HEK293 (cell line): Measurements from ENCODE around the gene BANF2.

Experiments
- ATF2 ChIP-seq: fragments of 450-650 bp; formaldehyde crosslinking; IDR thresholded peaks from 2 replicates; pipeline ENCODE4 v1.5.1; 2016; ENCODE audit warnings: missing biosample characterization, missing genetic modification characterization, low read depth
- BCL11A ChIP-seq: fragments of 450-650 bp; formaldehyde crosslinking; IDR thresholded peaks from 2 replicates; pipeline ENCODE4 v1.5.1; 2016; ENCODE audit warnings: low read depth, missing biosample characterization, missing genetic modification characterization
- KLF17 ChIP-seq: fragments of 450-650 bp; formaldehyde crosslinking; IDR thresholded peaks from 2 replicates; pipeline ENCODE4 v1.5.1; 2016; ENCODE audit warnings: missing biosample characterization, missing genetic modification characterization
- OVOL3 ChIP-seq: fragments of 450-650 bp; formaldehyde crosslinking; IDR thresholded peaks from 2 replicates; pipeline ENCODE4 v1.5.1; 2016; ENCODE audit warnings: missing biosample characterization, missing genetic modification characterization
- ZBTB17 ChIP-seq: fragments of 450-650 bp; formaldehyde crosslinking; IDR thresholded peaks from 2 replicates; pipeline ENCODE4 v1.5.1; 2016; ENCODE audit warnings: missing biosample characterization, missing genetic modification characterization
- ZBTB49 ChIP-seq: fragments of 450-650 bp; formaldehyde crosslinking; IDR thresholded peaks from 2 replicates; pipeline ENCODE4 v1.5.1; 2016; ENCODE audit warnings: missing biosample characterization, missing genetic modification characterization, low read depth
- ZNF138 ChIP-seq: fragments of 450-650 bp; formaldehyde crosslinking; IDR thresholded peaks from 2 replicates; pipeline ENCODE4 v1.5.1; 2016; ENCODE audit warnings: missing biosample characterization, missing genetic modification characterization, borderline replicate concordance
- ZNF274 ChIP-seq, 2 experiments: fragments of 200-500 bp in 1 of 2; fragments of 450-650 bp in 1 of 2; sonication (Bioruptor generic) in 1 of 2; formaldehyde crosslinking in 1 of 2; IDR thresholded peaks; 2 replicates each; pipeline versions ENCODE4 v1.5.1 to v1.6.1; 2014 to 2016; ENCODE audit warnings: borderline replicate concordance in 1 of 2, inconsistent platforms in 1 of 2, low read length in 1 of 2, missing biosample characterization in 1 of 2, missing genetic modification characterization in 1 of 2
- ZNF391 ChIP-seq: fragments of 450-650 bp; formaldehyde crosslinking; IDR thresholded peaks from 2 replicates; pipeline ENCODE4 v1.5.1; 2016; ENCODE audit warnings: low read depth, missing biosample characterization, missing genetic modification characterization, borderline replicate concordance
- ZNF791 ChIP-seq: fragments of 450-650 bp; formaldehyde crosslinking; IDR thresholded peaks from 2 replicates; pipeline ENCODE4 v1.5.1; 2016; ENCODE audit warnings: missing biosample characterization, missing genetic modification characterization
- TF ChIP-seq, protein P1 (sequence below): fragments of 450-650 bp; formaldehyde crosslinking; conservative IDR thresholded peaks from 2 replicates; pipeline ENCODE4 v1.5.1; 2016; ENCODE audit warnings: low read depth, missing biosample characterization, missing genetic modification characterization
- TF ChIP-seq, protein P2 (sequence below): fragments of 450-650 bp; formaldehyde crosslinking; IDR thresholded peaks from 2 replicates; pipeline ENCODE4 v1.5.1; 2016; ENCODE audit warnings: missing biosample characterization, missing genetic modification characterization

DNA sequence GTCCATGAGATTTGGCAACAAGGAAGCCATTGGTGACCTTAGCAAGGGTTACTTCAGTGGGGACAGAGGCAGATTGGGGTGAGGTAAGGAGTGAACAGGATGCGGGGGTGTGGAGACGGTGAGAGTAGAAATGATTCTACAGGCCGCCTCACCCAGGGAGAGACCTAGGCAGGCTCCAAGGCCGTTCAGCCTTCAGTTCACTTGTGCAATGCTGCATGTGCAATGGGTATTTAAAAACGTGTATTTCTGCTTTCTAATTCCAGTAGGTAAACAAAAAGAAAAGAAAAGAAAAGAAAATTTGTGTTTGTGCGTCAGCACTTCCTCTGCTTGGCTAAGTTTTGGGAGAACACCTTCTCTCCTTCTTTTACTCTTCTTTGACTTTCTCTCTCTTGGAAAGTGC lies 56.8 kb downstream of the BANF2 start:
- TF ChIP-seq, protein P1, sequence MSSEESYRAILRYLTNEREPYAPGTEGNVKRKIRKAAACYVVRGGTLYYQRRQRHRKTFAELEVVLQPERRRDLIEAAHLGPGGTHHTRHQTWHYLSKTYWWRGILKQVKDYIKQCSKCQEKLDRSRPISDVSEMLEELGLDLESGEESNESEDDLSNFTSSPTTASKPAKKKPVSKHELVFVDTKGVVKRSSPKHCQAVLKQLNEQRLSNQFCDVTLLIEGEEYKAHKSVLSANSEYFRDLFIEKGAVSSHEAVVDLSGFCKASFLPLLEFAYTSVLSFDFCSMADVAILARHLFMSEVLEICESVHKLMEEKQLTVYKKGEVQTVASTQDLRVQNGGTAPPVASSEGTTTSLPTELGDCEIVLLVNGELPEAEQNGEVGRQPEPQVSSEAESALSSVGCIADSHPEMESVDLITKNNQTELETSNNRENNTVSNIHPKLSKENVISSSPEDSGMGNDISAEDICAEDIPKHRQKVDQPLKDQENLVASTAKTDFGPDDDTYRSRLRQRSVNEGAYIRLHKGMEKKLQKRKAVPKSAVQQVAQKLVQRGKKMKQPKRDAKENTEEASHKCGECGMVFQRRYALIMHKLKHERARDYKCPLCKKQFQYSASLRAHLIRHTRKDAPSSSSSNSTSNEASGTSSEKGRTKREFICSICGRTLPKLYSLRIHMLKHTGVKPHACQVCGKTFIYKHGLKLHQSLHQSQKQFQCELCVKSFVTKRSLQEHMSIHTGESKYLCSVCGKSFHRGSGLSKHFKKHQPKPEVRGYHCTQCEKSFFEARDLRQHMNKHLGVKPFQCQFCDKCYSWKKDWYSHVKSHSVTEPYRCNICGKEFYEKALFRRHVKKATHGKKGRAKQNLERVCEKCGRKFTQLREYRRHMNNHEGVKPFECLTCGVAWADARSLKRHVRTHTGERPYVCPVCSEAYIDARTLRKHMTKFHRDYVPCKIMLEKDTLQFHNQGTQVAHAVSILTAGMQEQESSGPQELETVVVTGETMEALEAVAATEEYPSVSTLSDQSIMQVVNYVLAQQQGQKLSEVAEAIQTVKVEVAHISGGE (tag by site-specific recombination), result no peak
- TF ChIP-seq ZNF391 (tag by site-specific recombination), result no peak
- no peak for TF ChIP-seq OVOL3 (tag by site-specific recombination)
- TF ChIP-seq, protein P2, sequence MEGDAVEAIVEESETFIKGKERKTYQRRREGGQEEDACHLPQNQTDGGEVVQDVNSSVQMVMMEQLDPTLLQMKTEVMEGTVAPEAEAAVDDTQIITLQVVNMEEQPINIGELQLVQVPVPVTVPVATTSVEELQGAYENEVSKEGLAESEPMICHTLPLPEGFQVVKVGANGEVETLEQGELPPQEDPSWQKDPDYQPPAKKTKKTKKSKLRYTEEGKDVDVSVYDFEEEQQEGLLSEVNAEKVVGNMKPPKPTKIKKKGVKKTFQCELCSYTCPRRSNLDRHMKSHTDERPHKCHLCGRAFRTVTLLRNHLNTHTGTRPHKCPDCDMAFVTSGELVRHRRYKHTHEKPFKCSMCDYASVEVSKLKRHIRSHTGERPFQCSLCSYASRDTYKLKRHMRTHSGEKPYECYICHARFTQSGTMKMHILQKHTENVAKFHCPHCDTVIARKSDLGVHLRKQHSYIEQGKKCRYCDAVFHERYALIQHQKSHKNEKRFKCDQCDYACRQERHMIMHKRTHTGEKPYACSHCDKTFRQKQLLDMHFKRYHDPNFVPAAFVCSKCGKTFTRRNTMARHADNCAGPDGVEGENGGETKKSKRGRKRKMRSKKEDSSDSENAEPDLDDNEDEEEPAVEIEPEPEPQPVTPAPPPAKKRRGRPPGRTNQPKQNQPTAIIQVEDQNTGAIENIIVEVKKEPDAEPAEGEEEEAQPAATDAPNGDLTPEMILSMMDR (tag by site-specific recombination), result no peak
- no peak for TF ChIP-seq BCL11A (tag by site-specific recombination)
- TF ChIP-seq ZNF791 (tag by site-specific recombination), result no peak
- no peak for TF ChIP-seq ZBTB17 (tag by site-specific recombination)
- TF ChIP-seq ZBTB49, result no peak
- TF ChIP-seq ZNF138, result no peak
- no peak for TF ChIP-seq ATF2 (tag by site-specific recombination)
- TF ChIP-seq KLF17 (tag by site-specific recombination), result no peak
- no peak for TF ChIP-seq ZNF274 (IDR thresholded peaks at IDR 0.05; ENCODE audit: low read length)
- no peak for TF ChIP-seq ZNF274 (tag by site-specific recombination; IDR thresholded peaks at IDR 0.05; ENCODE audit: borderline replicate concordance)
